Activated CD8-positive, alpha-beta memory T cell treated with anti-CD3 and anti-CD28 coated beads, Interleukin-2, amount 50 U/mL, for 1 hour (primary cell): ENCODE results near the gene DUOX1.

Experiments used
- DNase-seq: peaks from one replicate; pipeline ENCODE4 v3.0.0-alpha.2; 2020; ENCODE audit errors: extremely low read depth

The DUOX1 gene

DNA sequence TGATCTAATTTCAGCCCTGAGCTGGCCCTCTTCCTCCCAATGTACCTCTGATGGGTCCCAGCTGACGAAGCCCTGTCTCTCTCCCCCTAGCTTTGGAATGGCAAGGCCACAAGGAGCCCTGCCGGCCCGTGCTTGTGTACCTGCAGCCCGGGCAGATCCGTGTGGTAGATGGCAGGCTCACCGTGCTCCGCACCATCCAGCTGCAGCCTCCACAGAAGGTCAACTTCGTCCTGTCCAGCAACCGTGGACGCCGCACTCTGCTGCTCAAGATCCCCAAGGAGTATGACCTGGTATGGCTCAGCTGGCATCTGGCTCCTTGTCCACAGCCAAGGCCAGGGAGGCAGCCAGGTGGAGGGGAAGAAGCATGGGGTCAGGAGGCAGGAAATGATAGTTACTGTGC, 14.2 kb downstream of the DUOX1 start:
- no peak for DNase-seq

DNA sequence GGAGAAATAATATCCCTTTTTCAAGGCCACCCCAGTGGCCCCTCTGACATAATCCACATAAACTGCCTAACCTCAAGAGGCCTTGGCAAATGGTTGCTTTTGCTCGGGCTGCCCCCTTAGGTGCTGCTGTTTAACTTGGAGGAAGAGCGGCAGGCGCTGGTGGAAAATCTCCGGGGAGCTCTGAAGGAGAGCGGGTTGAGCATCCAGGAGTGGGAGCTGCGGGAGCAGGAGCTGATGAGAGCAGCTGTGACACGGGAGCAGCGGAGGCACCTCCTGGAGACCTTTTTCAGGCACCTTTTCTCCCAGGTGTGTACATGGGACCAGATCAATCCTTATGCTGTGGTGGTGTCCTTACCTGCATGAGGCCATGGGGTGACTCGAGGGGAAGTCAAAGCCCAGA, 15.0 kb downstream of the DUOX1 start:
- no peak for DNase-seq

DNA sequence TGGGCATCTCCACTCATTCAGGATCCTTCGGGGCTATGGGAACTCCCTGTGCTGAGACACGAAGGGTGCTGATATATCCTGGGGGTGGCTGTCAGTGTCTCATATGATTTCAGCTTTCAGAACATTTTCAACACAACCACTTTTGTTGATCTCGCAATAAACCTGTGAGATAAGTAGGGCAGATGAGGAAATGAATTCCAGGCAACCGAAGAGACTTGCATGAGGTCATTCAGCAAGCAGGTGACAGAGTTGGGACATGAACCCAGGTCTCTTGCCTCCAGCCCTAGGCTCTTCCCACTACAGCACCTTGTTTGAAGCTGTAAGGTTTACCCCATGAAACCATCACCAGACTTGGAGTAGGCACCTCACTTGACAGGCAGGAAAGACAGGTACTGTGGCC, 16.6 kb downstream of the DUOX1 start:
- no peak for DNase-seq

DNA sequence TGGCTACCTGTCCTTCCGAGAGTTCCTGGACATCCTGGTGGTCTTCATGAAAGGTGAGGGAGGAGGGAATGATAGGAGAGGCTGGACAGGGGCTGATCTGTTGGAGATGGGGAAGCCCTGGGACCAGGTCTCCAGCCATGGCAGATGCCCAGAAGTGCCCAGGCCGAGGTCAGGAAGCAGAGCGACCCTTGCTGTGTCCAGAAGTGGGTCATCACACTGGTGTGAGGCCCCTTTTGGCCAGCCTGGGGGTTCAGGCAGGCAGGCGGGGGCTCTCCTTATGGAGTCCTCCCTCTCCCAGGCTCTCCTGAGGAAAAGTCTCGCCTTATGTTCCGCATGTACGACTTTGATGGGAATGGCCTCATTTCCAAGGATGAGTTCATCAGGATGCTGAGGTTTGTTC, 17.8 kb downstream of the DUOX1 start:
- no peak for DNase-seq

DNA sequence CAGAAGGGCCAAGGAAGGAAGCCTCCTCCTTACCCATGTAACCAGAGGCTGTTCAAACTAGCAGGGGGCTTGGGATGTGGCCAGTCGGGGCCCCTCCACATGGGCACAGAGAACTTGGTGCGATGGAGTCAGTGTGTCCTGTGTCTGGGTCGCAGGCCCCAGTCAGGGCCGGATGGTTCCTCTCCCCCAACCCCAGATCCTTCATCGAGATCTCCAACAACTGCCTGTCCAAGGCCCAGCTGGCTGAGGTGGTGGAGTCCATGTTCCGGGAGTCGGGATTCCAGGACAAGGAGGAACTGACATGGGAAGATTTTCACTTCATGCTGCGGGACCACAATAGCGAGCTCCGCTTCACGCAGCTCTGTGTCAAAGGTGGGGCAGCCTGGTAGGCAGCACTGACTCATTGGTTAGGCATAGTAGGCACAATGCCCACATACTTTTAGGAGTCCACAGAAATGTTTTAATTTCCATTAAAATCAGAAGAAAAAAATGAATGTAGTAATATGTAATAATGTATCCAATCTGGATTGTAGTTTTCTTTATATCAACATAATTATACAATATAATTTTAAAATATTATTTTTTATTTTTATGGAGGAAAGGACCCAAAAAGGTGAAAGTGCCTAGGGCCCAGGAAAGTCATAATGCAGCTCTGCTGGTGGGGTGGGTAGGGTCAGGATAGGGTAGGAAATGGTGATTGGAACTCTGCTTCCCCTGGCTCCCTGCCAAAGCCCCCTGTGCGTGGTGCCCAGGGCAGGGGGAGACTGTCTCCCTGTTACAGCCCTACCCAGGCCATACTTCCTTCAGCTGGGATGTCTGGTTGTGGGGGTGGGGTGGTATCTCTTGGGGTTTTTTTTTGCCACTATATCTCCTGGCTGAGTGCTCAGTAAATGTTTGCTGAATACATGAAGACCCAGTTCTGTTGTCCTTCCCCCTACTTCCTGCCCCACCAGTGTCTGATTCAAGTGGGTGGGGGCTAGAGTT, 18.6 kb downstream of the DUOX1 start:
- no peak for DNase-seq

DNA sequence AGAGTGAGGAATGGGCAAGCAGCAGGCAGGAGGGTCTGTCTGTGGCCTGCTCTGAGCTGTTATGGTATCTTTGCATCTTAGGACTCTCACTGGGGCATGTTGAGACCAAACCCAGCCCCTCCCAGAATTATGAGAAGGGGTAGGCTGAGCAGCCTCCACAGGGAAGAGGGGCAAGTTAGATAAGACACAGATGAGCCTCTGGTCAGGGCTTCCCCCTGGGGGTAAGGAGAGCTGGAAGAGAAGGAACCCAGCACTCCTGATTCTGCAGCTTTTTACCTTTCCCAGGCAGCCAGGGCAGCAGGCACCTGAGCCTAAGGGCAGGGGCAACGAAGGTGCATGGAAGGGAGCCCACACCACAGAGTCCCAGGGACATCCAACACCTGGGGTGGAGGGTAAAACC, 19.3 kb downstream of the DUOX1 start:
- DNase-seq, result no peak

DNA sequence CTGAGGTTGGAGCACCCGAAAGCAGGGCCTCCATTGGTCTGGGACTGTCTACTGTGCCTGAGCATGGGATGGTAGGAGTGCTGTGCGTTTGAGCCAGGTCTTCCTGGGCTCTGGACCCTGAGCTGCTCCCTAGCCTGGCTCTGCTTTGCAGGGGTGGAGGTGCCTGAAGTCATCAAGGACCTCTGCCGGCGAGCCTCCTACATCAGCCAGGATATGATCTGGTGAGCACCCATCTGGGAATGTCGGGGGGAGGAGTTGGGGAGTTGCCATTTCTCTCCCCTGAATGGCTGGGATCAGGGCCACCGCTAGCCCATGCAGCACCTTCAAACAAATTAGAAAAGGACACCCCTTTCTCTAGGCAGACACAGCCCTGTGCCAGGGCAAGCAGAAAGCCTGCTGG, 20.7 kb downstream of the DUOX1 start:
- no peak for DNase-seq

DNA sequence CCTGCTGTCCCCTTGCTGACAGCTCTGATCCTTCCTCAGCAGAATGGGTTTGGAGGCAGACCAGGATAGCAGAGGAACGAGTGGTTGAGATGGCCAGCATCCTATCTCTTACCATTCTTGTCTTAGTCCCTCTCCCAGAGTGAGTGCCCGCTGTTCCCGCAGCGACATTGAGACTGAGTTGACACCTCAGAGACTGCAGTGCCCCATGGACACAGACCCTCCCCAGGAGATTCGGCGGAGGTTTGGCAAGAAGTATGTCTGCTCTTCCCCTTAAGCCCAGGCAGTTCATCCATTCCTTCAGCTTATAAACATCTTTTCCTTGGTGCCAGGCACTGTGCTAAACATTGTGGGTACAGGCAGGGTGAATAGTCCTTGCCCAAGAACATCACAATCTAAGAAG, 21.2 kb downstream of the DUOX1 start:
- no peak for DNase-seq

DNA sequence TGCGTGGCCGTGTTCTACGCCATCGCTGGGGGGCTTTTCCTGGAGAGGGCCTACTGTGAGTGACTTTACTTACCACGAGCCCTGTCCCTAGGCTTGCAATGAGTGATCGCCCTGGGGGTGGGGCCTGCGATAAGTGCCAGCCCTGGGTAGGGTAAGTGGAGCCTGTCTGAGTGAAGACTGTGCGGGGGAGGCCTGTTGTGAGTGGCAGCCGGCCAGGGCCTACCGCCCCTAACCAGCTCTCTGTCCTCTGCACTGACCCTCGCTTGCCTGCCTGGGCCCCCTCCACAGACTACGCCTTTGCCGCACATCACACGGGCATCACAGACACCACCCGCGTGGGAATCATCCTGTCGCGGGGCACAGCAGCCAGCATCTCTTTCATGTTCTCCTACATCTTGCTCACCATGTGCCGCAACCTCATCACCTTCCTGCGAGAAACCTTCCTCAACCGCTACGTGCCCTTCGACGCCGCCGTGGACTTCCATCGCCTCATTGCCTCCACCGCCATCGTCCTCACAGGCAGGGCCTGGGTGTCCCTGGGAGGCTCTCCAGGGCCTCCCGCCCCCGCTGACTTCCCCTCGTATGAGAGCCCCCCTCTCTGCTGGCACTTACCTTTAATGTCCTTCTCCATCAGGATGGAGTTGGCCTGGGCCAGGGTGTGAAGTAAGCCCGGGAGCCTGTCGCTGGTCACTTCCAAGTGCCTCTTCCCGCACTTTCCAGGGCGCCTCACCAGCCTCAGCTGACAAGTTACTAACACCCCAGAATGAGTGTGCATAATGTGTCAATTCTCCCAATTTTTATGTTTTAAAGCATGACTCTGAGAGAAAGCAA, 22.4 kb downstream of the DUOX1 start:
- DNase-seq, result no peak

DNA sequence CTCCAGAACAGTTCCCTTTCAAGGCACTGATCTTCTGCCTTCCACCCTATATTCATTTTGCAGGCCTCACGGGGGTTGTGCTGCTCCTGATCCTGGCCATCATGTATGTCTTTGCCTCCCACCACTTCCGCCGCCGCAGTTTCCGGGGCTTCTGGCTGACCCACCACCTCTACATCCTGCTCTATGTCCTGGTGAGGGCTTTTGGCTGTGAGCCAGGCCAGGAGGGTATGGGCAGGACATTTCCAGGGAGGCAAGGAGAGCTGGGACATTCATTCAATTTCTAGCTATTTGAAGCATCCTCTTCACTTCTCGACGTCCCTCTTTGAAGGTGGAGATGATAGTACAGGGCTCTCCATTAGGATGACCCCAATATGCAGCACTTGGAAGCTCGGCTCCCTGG, 25.9 kb downstream of the DUOX1 start:
- DNase-seq, result no peak

DNA sequence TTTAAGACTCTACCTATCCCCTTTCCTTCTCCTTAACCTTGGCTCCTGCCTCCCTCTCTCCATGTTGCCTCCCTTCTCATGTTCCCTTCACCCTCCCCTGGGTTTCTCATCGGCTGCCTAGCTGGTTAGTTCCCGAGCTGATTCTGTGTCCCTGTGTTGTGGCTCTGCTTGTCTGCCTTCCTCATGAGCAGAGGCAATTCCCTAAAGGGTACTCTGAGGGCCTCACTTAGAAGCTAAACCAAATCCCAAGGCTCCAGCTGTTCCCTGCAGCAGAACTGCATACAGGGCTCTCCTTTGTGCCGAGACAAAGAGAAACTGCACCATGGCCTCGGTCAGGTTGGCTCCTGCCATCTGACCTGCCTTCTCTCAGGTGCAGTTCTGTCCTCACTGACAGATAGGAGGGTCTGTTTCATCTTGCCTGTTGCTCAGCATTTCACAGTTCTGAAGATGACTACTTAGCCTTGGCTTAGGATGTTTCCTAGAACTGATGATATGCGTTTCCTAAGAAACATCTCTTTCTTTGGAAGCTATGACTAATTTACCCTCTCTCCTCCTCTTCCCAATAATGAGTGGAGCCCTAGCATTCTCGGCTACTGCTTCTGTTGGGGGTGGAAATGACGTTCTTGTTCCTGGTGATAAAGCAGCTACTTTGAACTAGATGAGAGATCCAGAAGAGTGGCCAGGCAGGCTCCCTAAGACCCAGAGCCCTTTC, 27.1 kb downstream of the DUOX1 start:
- DNase-seq, result no peak

DNA sequence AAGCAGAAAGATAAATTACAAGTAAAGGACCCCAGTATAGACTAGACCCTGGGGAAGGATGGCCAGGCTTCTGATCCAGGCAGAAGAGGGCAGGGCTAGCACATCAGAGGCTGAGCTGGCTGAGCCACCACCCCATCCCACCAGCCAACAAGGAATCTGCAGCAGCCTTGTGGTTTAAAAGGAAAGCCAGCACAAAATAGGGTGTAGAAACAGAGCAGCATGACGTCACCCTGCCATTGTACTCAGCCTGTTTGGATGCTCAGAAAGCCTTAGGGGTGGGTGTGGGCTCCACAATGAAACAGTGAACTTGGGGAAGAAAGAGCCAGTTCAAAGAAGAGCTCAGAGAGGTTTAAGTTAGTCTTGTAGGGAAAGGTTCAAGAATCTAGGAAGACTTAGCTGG, 28.2 kb downstream of the DUOX1 start:
- no peak for DNase-seq

DNA sequence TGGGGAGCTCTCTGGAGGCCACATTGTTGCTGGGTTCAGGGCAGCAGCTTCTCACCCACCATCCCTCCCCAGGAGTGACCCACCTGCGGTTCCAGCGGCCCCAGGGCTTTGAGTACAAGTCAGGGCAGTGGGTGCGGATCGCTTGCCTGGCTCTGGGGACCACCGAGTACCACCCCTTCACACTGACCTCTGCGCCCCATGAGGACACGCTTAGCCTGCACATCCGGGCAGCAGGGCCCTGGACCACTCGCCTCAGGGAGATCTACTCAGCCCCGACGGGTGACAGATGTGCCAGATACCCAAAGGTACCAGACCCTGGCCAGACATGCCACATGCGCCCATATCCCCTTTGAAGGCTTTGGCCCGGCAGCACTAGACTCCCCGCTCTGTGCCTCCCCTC, 31.9 kb downstream of the DUOX1 start:
- no peak for DNase-seq

DNA sequence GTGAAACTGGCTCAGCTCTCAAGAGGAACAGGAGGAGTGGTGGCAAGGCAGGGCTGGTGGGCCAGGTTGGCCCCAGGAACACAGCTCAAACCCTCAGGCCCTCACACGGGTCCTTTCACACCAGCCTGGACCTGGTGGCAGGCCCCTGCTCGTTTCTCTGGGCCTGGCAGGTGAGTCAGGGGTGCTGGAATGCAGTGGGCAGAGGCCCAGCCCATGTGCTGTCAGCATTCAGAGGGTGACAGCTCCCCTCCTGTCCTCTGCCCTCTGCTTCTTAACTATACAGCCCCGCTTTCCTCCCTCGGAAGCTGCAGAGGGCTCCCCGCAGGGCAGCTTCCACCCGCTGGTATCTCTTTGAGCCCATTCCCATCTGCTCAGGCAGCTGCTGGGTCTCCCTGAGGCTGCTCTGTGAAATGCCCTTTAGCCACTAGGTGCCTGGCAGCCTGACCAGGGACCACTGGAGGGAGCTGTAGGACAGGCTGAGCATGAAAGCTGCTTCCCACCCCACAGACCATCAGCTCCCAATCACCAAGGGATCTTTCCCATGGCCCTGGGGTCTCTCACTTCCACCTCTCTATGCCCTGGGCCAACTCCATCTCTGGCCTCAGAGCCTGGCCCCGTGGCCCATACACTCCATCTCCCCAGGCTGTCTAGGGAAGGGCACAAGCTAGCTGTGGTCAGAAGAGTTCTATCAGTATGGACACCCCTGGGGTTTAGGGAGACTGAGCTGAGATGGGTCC, 33.1 kb downstream of the DUOX1 start:
- peak; percentile 13 for DNase-seq

DNA sequence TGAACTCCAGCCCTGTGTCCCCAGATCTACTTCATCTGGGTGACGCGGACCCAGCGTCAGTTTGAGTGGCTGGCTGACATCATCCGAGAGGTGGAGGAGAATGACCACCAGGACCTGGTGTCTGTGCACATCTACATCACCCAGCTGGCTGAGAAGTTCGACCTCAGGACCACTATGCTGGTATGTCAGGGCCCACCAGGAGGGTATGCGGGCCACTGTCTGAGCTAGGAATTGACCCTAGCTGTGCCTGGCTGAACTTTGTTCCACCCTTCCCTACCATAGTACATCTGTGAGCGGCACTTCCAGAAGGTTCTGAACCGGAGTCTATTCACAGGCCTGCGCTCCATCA, 33.7 kb downstream of the DUOX1 start:
- DNase-seq, result no peak

DNA sequence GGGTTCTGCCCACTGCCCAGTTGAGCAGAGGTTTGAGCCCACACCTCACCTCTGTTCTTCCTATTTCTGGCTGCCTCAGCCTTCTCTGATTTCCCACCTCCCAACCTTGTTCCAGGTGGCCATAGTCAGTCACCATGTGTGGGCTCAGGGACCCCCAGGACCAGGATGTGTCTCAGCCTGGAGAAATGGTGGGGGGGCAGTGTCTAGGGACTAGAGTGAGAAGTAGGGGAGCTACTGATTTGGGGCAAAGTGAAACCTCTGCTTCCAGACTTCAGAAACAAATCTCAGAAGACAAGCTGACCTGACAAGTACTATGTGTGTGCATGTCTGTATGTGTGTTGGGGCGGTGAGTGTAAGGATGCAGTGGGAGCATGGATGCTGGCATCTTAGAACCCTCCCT, 35.1 kb downstream of the DUOX1 start:
- DNase-seq, result no peak

DNA sequence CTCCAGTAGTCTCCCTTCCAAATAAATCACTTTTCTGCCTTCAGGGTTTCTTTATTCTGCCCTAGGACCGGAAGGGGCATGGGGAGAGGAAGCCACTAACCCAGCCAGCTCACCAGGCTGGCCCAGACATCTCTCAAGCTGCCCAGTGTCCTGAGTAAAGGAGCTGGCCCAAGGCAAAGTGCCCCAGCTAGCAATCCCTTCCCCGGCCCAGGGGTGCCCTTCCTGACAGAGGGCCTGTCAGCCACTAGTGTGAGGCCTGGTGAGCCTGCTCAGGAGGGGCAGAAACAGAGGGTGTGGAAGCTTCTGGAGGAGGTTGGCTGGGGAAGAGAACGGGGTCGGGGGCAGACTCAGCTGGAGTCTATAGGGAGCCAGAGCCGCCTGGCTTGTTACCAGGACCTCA, 35.7 kb downstream of the DUOX1 start:
- no peak for DNase-seq

DNA sequence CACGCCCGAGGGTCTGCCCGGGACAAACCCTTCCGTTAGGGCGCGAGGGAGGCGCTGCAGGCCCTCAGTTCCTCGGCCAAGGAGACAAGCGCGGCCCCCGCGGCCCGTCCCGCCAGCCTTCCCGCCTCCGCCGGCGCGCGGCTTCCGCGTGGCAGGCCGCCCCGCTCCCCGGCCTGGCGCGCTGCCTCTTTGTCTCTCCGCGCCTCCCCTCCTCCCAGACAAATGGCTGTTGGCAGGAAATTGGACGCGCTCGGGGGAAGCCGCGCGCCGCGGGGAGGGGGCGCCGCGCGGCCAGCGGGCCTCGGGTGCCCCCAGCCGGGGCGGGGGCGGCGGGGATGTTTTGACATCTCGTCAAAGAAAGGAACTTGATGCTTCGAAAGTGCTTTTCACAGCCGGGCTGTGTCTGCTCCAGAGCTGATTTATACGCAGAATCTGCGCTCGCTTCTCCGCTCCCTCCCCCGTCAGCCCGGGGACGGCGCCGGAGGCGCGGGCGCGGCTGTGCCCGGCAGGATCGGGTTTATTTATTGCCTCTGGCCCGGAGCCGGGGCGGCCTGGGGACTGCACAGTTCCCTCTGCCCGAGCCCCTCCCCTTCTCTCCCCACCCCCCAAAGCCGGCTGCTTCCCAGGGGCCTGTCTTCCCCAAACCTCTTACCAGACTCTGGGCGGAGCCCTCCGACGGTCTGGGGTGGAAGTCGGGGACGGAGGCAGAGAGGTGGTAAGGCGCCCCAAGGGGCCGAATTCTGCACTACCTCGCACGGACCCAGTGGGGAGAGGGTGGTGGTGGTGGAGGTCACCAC, 37.2 kb downstream of the DUOX1 start:
- DNase-seq, result peak; percentile 53

DNA sequence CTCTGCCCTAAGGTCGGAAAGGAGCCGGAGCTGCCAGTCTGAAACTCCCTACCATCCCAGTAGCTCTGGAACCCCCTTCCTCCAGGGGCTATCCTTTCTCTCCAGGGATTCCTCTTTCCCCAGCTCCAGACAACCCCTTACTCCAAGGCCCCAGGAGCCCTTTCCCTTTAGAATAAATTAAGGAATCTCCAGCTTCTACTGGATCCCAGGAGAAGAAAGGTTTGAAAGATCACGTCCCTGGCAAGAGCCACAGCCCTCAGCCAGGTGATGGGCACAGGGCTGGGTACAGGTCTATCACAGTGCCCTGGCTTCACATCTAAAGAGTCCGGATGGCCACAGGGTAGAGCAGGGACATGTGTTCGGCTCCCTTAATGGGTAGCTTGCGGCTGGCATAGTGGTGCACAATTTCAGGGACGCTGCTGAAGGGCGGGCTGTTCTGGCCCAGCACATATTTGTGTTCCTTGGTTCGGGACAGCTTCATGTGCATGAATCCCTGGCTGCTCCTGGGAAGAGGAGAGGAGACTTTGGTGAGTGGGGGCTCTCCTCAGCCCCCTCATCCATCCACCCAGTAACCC, 37.9 kb downstream of the DUOX1 start:
- DNase-seq, result no peak

DNA sequence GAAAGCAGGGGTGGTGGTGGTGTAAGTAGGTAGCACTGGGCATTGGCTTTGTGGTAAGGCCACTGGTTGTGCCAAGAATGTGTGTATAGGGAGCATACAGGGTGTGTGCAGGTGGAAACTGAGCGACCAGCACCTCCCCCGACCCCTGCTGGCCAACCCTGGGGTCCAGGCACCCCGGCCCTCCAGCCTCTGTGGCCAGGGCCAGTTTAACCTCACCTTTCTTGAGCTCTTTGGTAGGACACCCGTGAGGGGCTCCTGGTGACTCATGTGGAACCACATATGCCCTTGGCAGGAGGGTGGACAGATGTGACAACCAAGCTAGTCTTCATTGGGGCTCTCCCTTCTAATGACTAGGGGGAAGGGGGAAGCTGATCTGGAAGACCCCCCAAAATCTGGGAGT, 38.5 kb downstream of the DUOX1 start:
- DNase-seq, result no peak
